Stomach (tissue), 9 donors: ENCODE data around the gene WDR5B. TPM values are rescaled to one million over a fixed set of nuclear protein-coding genes. Genes with fewer than 3 reads are reported as not detected.
"Not testable (repeated sequence)": the region's sequence is repeated elsewhere in the genome, so short reads cannot be mapped to it uniquely, and the experiment has no call there.

Experiments
- DNase-seq, 2 donors: peaks; one replicate each; pipeline versions ENCODE4 v3.0.0 to v3.0.0-alpha.2; 2013 to 2019
- H3K27ac ChIP-seq, 5 donors: fragments of 200-600 bp in 4 of 5; sonication (generic) in 4 of 5; one replicate each; pipeline ENCODE4 v1.5.1; 2013 to 2019; ENCODE audit warnings: mild to moderate bottlenecking in 1 of 5, moderate library complexity in 1 of 5
- H3K27me3 ChIP-seq, 3 donors: fragments of 200-600 bp; sonication (generic); one replicate each; pipeline ENCODE4 v1.5.1; 2017 to 2019; ENCODE audit warnings: mixed run types in 1 of 3
- H3K36me3 ChIP-seq, 4 donors: fragments of 200-600 bp; sonication (generic); 1 replicate in 3 of 4; 2 replicates in 1 of 4; pipeline ENCODE4 v1.5.1; 2016 to 2019
- H3K4me1 ChIP-seq, 4 donors: fragments of 200-600 bp; sonication (generic); one replicate each; pipeline ENCODE4 v1.5.1; 2016 to 2019
- H3K4me3 ChIP-seq, 4 donors: fragments of 200-600 bp; sonication (generic) in 3 of 4; one replicate each; pipeline ENCODE4 v1.5.1; 2016 to 2019; ENCODE audit warnings: mild to moderate bottlenecking in 1 of 4
- H3K9me3 ChIP-seq, 4 donors: fragments of 200-600 bp; sonication (generic); one replicate each; pipeline ENCODE4 v1.5.1; 2016 to 2019
- EP300 ChIP-seq: sonication (generic); formaldehyde crosslinking; IDR thresholded peaks from one replicate; pipeline ENCODE4 v1.6.1; 2017; ENCODE audit warnings: antibody characterized with exemption
- POLR2A ChIP-seq, 4 donors: fragments of 450-650 bp; IDR thresholded peaks; one replicate each; pipeline ENCODE4 v1.6.1; 2016; ENCODE audit warnings: antibody characterized with exemption in 4 of 4, control low read depth in 2 of 4, mild to moderate bottlenecking in 1 of 4, moderate library complexity in 1 of 4
- POLR2AphosphoS5 ChIP-seq, 3 donors: sonication (generic); formaldehyde crosslinking; IDR thresholded peaks; one replicate each; pipeline ENCODE4 v1.6.1; 2016; ENCODE audit warnings: antibody characterized with exemption in 3 of 3
- WGBS, 5 donors: extraction: QIAGEN DNeasy Blood & Tissue Kit in 3 of 5; methylation state at CpG; one replicate each; pipeline versions ENCODE4 v1.1.5 to v1.1.7; 2013 to 2018; 5-methylcytosine and 5-hydroxymethylcytosine counted together
- intact Hi-C: fragments of 100-400 bp; cut with DNase I; formaldehyde crosslinking; loops from one replicate; pipeline ENCODE4 v1.15.1; 2023; ENCODE audit warnings: low total_unique reads
- polyA plus RNA-seq, 3 donors: library from polyadenylated mRNA; stranded (reverse); fragments of 200-250 nt; gene quantifications; one replicate each; pipeline ENCODE4 v1.2.3, GENCODE V29; 2013
- total RNA-seq, 5 donors: library from RNA; depleted of rRNA; stranded (reverse); fragments of >200 nt; gene quantifications; one replicate each; pipeline versions ENCODE4 v1.1.0 to v1.2.3, GENCODE V29; 2014 to 2016
- TF ChIP-seq, protein P1 (sequence below), 7 experiments: fragments of 450-650 bp in 4 of 7; fragments of 200-600 bp in 3 of 7; sonication (generic) in 3 of 7; IDR thresholded peaks; one replicate each; pipeline ENCODE4 v1.5.1; 2016 to 2019; ENCODE audit warnings: antibody characterized with exemption in 7 of 7, control low read depth in 2 of 7, mild to moderate bottlenecking in 1 of 7
- donor health status: healthy with polysubstance abuse.
- donor health status: Bipolar disorder and iron deficiency.
- donor health status: healthy.

WDR5B gene
- total and polyA plus RNA-seq, 8 donors: under 0.01 to 4.6 (median 1.7) TPM; not detected in 1

DNA sequence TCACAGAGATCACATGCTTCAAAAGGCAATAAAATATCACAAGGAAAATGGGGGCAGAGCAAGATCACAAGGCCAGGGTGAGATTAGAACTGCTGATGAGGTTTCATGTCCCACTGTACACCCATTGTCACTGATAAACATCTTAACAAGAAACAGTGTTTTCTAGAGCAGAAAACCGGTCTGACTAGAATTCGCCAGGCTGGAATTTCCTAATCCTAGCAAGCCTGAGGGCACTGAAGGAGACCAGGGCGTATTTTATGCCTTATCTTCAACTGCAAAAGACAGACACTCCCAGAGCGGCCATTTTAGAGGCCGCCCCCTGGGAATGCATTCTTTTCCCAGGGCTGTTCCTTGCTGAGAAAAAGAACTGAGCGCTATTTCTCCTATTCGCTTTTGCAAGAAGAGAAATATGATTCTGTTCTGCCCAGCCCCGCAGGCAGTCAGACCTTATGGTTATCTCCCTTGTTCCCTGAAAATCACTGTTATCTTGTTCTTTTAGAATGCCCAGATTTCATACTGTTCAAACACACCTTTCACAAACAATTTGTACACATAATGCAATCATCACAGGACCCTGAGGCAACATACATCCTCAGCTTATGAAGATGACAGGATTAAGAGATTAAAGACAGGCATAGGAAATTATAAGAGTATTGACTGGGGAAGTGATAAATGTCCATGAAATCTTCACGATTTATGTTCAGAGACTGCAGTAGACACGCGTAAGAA lies 28.1 kb upstream of the WDR5B start:
- H3K36me3 ChIP-seq: peaks cover 39 to 90% (median 89%) of the 10 kb centered on the region in 4 donors
- intact Hi-C loops: not testable (repeated sequence)

DNA sequence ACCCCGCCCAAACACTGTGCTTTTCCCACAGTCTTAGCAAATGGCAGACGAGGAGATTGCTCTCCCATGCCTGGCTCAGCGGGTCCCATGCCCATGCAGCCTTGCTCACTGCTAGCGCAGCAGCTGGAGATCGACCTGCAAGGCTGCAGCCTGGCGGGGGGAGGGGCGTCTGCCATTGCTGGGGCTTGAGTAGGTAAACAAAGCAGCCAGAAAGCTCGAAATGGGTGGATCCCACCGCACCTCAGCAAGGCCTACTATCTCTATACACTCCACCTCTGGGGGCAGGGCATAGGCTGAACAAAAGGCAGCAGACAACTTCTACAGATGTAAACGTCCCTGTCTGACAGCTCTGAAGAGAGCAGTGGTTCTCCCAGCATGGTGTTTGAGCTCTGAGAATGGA lies 27.2 kb upstream of the WDR5B start:
- peaks cover 36 to 90% (median 89%) of the 10 kb centered on the region in 4 donors for H3K36me3 ChIP-seq
- TF ChIP-seq POLR2AphosphoS5 (IDR thresholded peaks at IDR 0.05) (no peak), EP300 (no peak), POLR2A (IDR thresholded peaks at IDR 0.05) (no peak)
- TF ChIP-seq, protein P1, sequence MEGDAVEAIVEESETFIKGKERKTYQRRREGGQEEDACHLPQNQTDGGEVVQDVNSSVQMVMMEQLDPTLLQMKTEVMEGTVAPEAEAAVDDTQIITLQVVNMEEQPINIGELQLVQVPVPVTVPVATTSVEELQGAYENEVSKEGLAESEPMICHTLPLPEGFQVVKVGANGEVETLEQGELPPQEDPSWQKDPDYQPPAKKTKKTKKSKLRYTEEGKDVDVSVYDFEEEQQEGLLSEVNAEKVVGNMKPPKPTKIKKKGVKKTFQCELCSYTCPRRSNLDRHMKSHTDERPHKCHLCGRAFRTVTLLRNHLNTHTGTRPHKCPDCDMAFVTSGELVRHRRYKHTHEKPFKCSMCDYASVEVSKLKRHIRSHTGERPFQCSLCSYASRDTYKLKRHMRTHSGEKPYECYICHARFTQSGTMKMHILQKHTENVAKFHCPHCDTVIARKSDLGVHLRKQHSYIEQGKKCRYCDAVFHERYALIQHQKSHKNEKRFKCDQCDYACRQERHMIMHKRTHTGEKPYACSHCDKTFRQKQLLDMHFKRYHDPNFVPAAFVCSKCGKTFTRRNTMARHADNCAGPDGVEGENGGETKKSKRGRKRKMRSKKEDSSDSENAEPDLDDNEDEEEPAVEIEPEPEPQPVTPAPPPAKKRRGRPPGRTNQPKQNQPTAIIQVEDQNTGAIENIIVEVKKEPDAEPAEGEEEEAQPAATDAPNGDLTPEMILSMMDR (IDR thresholded peaks at IDR 0.05): no peak
- no peak overlapping the region for H3K27ac ChIP-seq
- DNase-seq: no peak
- intact Hi-C loops: no loop called here
- WGBS, 5 donors: 72 to 83% (median 81%) methylated on average over 10 of the region's 10 CpGs
- no peaks in the 10 kb centered on the region for H3K27me3 ChIP-seq
- no peaks in the 10 kb centered on the region for H3K9me3 ChIP-seq
- H3K4me3 ChIP-seq: no peak overlapping the region
- H3K4me1 ChIP-seq: no peaks in the 10 kb centered on the region

More for the DNA sequence above, 28.1 kb upstream of the WDR5B start:
- WGBS, 5 donors: 88 to 96% (median 90%) methylated on average over 11 of the region's 11 CpGs
- not testable (repeated sequence) for H3K4me1 ChIP-seq, H3K27me3 ChIP-seq, H3K4me3 ChIP-seq, H3K9me3 ChIP-seq, DNase-seq, H3K27ac ChIP-seq

DNA sequence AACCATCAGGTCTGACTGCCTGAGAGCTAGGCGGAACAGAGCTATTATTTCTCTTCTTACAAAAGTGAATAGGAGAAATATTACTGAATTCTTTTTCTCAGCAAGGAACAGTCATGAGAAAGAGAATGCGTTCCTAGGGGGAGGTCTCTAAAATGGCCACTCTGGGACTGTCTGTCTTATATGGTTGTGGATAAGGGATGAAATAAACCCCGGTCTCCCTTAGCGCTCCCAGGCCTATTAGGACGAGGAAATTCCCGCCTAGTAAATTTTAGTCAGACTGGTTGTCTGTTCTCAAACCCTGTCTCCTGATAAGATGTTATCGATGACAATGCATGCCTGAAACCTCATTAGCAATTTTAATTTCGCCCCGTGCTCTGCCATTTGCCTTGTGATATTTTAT lies 20.1 kb upstream of the WDR5B start:
- Histone ChIP-seq H3K4me3 (no peak overlapping the region), H3K36me3 (peaks cover 48 to 100% (median 95%) of the 10 kb centered on the region in 4 donors), H3K27me3 (no peaks in the 10 kb centered on the region), H3K27ac (no peak overlapping the region), H3K9me3 (peaks cover 0 to 7% (median 3%) of the 10 kb centered on the region in 4 donors), H3K4me1 (no peaks in the 10 kb centered on the region)
- TF ChIP-seq, protein P1 (IDR thresholded peaks at IDR 0.05): no peak
- no peak for TF ChIP-seq EP300
- TF ChIP-seq POLR2A (IDR thresholded peaks at IDR 0.05): no peak
- no peak for TF ChIP-seq POLR2AphosphoS5 (IDR thresholded peaks at IDR 0.05)
- no peak for DNase-seq
- intact Hi-C loops: no loop called here
- WGBS, 5 donors: 95 to 99% (median 96%) methylated on average over 9 of the region's 9 CpGs

DNA sequence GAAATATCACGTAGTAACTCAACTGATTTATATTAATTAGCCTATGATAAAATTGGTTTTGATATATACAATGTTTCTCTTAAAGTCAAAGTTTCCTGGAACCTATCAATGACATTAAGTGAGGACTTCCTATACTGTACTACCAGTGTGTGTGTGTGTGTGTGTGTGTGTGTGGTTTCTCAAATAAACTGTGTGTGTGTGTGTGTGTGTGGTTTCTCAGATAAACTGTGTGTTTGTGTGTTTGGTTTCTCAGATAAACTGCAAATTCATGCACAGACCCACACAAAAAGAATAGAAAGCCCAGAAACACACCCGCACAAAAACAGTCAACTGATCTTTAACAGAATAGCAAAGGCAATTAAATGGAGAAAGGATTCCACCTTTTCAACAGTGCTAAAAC lies 14.5 kb upstream of the WDR5B start:
- intact Hi-C loops: no loop called here
- H3K9me3 ChIP-seq: no peaks in the 10 kb centered on the region
- H3K36me3 ChIP-seq: peaks cover 31 to 95% (median 78%) of the 10 kb centered on the region in 4 donors
- no peak for TF ChIP-seq POLR2AphosphoS5 (IDR thresholded peaks at IDR 0.05)
- TF ChIP-seq, protein P1 (IDR thresholded peaks at IDR 0.05): no peak
- TF ChIP-seq EP300: no peak
- TF ChIP-seq POLR2A (IDR thresholded peaks at IDR 0.05): no peak
- no peaks in the 10 kb centered on the region for H3K4me1 ChIP-seq
- no peak overlapping the region for H3K27ac ChIP-seq
- H3K27me3 ChIP-seq: no peaks in the 10 kb centered on the region
- WGBS, 5 donors: 84 to 99% (median 92%) methylated on average over 2 of the region's 2 CpGs
- no peak for DNase-seq
- no peak overlapping the region for H3K4me3 ChIP-seq

DNA sequence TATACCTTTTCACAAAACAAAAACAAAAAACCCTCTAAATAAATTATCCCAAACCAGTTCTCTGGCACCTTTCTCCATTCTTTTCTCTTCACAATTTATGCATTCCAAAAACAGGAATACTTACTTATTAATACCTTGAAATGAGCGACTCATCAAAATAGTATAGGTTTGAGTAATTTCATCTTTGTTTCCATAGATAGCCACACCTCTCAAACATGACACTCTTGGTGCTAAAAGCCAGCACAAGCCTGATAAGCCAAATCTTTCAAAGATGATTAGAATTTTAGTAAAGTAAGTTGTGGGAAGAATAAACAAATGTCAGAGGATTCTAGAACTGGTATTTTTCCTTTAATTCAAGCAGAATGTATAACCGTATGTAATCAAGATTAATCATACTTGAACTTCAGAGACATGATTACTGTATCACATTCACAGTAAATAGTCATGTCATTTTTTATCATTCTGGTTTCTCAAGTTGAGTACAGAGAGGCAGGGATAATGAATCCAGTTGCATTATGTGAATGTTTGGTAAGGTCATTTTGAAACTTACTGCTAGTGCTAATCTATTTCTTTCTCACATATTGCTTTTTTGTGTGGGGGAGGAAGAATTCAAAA lies 12.1 kb upstream of the WDR5B start:
- intact Hi-C loops: no loop called here
- no peak overlapping the region for H3K27ac ChIP-seq
- H3K36me3 ChIP-seq: peaks cover 22 to 88% (median 75%) of the 10 kb centered on the region in 4 donors
- H3K27me3 ChIP-seq: no peaks in the 10 kb centered on the region
- no peak overlapping the region for H3K4me3 ChIP-seq
- no peak for DNase-seq
- H3K9me3 ChIP-seq: no peaks in the 10 kb centered on the region
- H3K4me1 ChIP-seq: no peaks in the 10 kb centered on the region
- TF ChIP-seq EP300: no peak
- no peak for TF ChIP-seq POLR2AphosphoS5 (IDR thresholded peaks at IDR 0.05)
- no peak for TF ChIP-seq POLR2A (IDR thresholded peaks at IDR 0.05)
- TF ChIP-seq, protein P1 (IDR thresholded peaks at IDR 0.05): no peak
- WGBS, 5 donors: 48 to 64% (median 59%) methylated on average over 2 of the region's 2 CpGs
